K562 (cell line): ENCODE results near the gene MAP3K13. TPM values are rescaled to one million over a fixed set of nuclear protein-coding genes. Genes with fewer than 3 reads are reported as not detected.

Experiments used
- ATAC-seq: fragments of 200-7000 bp; cut with Tn5 transposase; 3 replicates; pipeline ENCODE4 v1.9.1; 2020; ENCODE audit warnings: moderate library complexity
- BruUV-seq: library from RNA; stranded (reverse); fragments of 400-500 nt; replicated peaks from 2 replicates; lab custom pipeline; 2021; lab: Mats Ljungman, UMichigan
- CTCF ChIA-PET: fragments of 300-600 bp; formaldehyde crosslinking; extraction: SDS; loops from one replicate; lab custom pipeline; 2021; ENCODE audit warnings: low intra/inter-chr PET ratio; lab: Yijun Ruan, JAX
- POLR2A ChIA-PET: fragments of 300-600, 350-650 bp; sonication (Branson Sonifier 250); formaldehyde crosslinking; extraction: SDS; loops from one replicate; lab custom pipeline; 2021; ENCODE audit warnings: antibody characterized with exemption, inconsistent platforms; lab: Yijun Ruan, JAX
- DNase-seq, 4 experiments: peaks; one replicate each; pipeline versions ENCODE4 v3.0.0 to v3.0.0-alpha.2; 2011 to 2018; ENCODE audit warnings: low spot score in 3 of 4, mixed read lengths in 3 of 4; ENCODE audit errors: extremely low read depth in 1 of 4
- FAIRE-seq: peaks from 2 replicates; lab custom pipeline; 2011; peaks lifted over from hg19 to GRCh38; lab: Jason Lieb, UNC
- H2AFZ ChIP-seq: 2 replicates; pipeline ENCODE4 v1.6.0; 2011; ENCODE audit warnings: low read depth, low read length, control low read depth, inconsistent platforms
- H3K27ac ChIP-seq: fragments of 200-600 bp; 3 replicates; pipeline ENCODE4 v1.8.0; 2011; ENCODE audit warnings: low read depth, mild to moderate bottlenecking, control low read depth, inconsistent platforms, low read length, moderate library complexity, mixed read lengths; ENCODE audit errors: extremely low read depth
- H3K27me3 ChIP-seq, 2 experiments: fragments of 300-600 bp in 1 of 2; 2 replicates in 1 of 2; 3 replicates in 1 of 2; pipeline versions ENCODE4 v1.6.0 to v1.8.0; 2011; ENCODE audit warnings: inconsistent platforms in 2 of 2, low read length in 2 of 2, mild to moderate bottlenecking in 1 of 2, mixed read lengths in 1 of 2, moderate library complexity in 1 of 2; ENCODE audit not compliant: control insufficient read depth in 2 of 2, insufficient read depth in 2 of 2
- H3K36me3 ChIP-seq: fragments of 300-600 bp; 3 replicates; pipeline ENCODE4 v1.8.0; 2011; ENCODE audit warnings: mild to moderate bottlenecking, low read length, inconsistent platforms; ENCODE audit not compliant: control insufficient read depth, insufficient read depth
- H3K4me1 ChIP-seq, 2 experiments: fragments of 200-600 bp in 1 of 2; replicated peaks in 1 of 2; 2 replicates in 1 of 2; 3 replicates in 1 of 2; pipeline versions ENCODE4 v1.5.1 to v1.8.0; 2011; ENCODE audit warnings: inconsistent platforms in 2 of 2, low read length in 2 of 2, mild to moderate bottlenecking in 1 of 2, mixed read lengths in 1 of 2, moderate library complexity in 1 of 2; ENCODE audit not compliant: control insufficient read depth in 2 of 2, insufficient read depth in 2 of 2
- H3K4me2 ChIP-seq: 2 replicates; pipeline ENCODE4 v1.6.1; 2011; ENCODE audit warnings: low read length, control low read depth, inconsistent platforms, mixed read lengths; ENCODE audit not compliant: insufficient read depth
- H3K4me3 ChIP-seq: fragments of 200-600 bp; sonication (generic), shearing (Covaris generic); 2 replicates; pipeline ENCODE4 v1.5.1; 2016; ENCODE audit warnings: control low read depth, inconsistent platforms
- H3K79me2 ChIP-seq: fragments of 200-600 bp; 3 replicates; pipeline ENCODE4 v1.8.0; 2011; ENCODE audit warnings: low read length, inconsistent platforms; ENCODE audit not compliant: control insufficient read depth, insufficient read depth
- H3K9ac ChIP-seq, 2 experiments: 2 replicates each; pipeline versions ENCODE4 v1.6.0 to v1.6.1; 2011; ENCODE audit warnings: low read depth in 2 of 2, low read length in 2 of 2, control low read depth in 1 of 2, inconsistent platforms in 1 of 2, mild to moderate bottlenecking in 1 of 2, mixed read lengths in 1 of 2; ENCODE audit not compliant: insufficient read depth in 1 of 2
- H3K9me1 ChIP-seq: one replicate; pipeline ENCODE4 v1.6.0; 2011; ENCODE audit warnings: inconsistent platforms, mild to moderate bottlenecking, low read length, moderate library complexity; ENCODE audit not compliant: control insufficient read depth, insufficient read depth
- H3K9me3 ChIP-seq: replicated peaks from 2 replicates; pipeline ENCODE4 v1.5.1; 2011; ENCODE audit warnings: low read depth, low read length, inconsistent platforms; ENCODE audit not compliant: control insufficient read depth, insufficient read depth
- H4K20me1 ChIP-seq: replicated peaks from 2 replicates; pipeline ENCODE4 v1.6.1; 2011; ENCODE audit warnings: low read length, inconsistent platforms, mixed read lengths; ENCODE audit not compliant: control insufficient read depth, insufficient read depth
- GABPB2 ChIP-seq: fragments of 250-450 bp; sonication (Bioruptor Pico); conservative IDR thresholded peaks from 2 replicates; pipeline ENCODE4 v1.5.1; 2021; ENCODE audit warnings: mild to moderate bottlenecking
- GATAD2B ChIP-seq: fragments of 450-650 bp; IDR thresholded peaks from 2 replicates; pipeline ENCODE4 v1.6.1; 2017; ENCODE audit warnings: mild to moderate bottlenecking, borderline replicate concordance
- HNRNPUL1 ChIP-seq: fragments of 200-400 bp; formaldehyde crosslinking; IDR thresholded peaks from 2 replicates; pipeline ENCODE4 v1.6.1; 2017; ENCODE audit warnings: low read length
- KLF6 ChIP-seq: fragments of 250-450 bp; sonication (Bioruptor Pico); IDR thresholded peaks from 2 replicates; pipeline ENCODE4 v1.4.0; 2020; ENCODE audit warnings: mild to moderate bottlenecking, moderate library complexity, borderline replicate concordance
- MAFK ChIP-seq: IDR thresholded peaks from 2 replicates; pipeline ENCODE4 v1.6.1; 2011; ENCODE audit warnings: low read length, improper control_type of control experiment
- MCM3 ChIP-seq: fragments of 450-650 bp; IDR thresholded peaks from 2 replicates; pipeline ENCODE4 v1.6.1; 2016
- PHF20 ChIP-seq: fragments of 450-650 bp; IDR thresholded peaks from 2 replicates; pipeline ENCODE4 v1.6.1; 2018; ENCODE audit not compliant: partially characterized antibody
- SPI1 ChIP-seq: IDR thresholded peaks from 2 replicates; pipeline ENCODE4 v1.6.1; 2011; ENCODE audit warnings: low read depth, low read length, control low read depth, borderline replicate concordance
- ZNF124 ChIP-seq: sonication (generic); formaldehyde crosslinking; IDR thresholded peaks from 2 replicates; pipeline ENCODE4 v1.8.1; 2022; ENCODE audit warnings: missing genetic modification reagents
- ZNF280B ChIP-seq: fragments of 250-450 bp; sonication (Bioruptor Pico); IDR thresholded peaks from 2 replicates; pipeline ENCODE4 v1.5.1; 2021; ENCODE audit warnings: mild to moderate bottlenecking
- ZNF766 ChIP-seq: fragments of 200-800 bp; sonication (Bioruptor generic); conservative IDR thresholded peaks from 2 replicates; pipeline ENCODE4 v1.6.1; 2016; ENCODE audit warnings: missing genetic modification characterization, missing compliant biosample characterization
- ZNF785 ChIP-seq: fragments of 250-450 bp; sonication (Bioruptor Pico); IDR thresholded peaks from 2 replicates; pipeline ENCODE4 v1.4.0; 2020; ENCODE audit warnings: mild to moderate bottlenecking
- whole genome bisulfite sequencing: fragments of 100-300 bp; shearing (Covaris generic); methylation state at CpG from one replicate; pipeline ENCODE4 v1.1.6; 2016; ENCODE audit warnings: low coverage, mixed read lengths; ENCODE audit not compliant: insufficient coverage; ENCODE audit errors: missing lambda C conversion rate; 5-methylcytosine and 5-hydroxymethylcytosine counted together
- in situ Hi-C: fragments of 300-500 bp; cut with MboI; formaldehyde crosslinking; loops from 4 replicates; pipeline ENCODE4 v1.15.0; 2018; ENCODE audit warnings: inconsistent platforms, mixed read lengths
- intact Hi-C: fragments of 100-400 bp; cut with micrococcal nuclease; formaldehyde crosslinking; loops from 2 replicates; pipeline ENCODE4 v1.14.2; 2022
- polyA plus RNA-seq, 8 experiments: library from polyadenylated mRNA; depleted of rRNA in 4 of 8; stranded (reverse) in 5 of 8; unstranded in 3 of 8; fragments of >200 nt; fragmentation: Nextera tagmentation in 2 of 8; fragmentation: Illumina TruSeq in 1 of 8; extraction: Ambion mirVana in 2 of 8; extraction: Trizol in 1 of 8; gene quantifications; 2 replicates each; pipeline versions ENCODE4 v1.2.1 to v1.2.3, GENCODE V29; 2011 to 2014; ENCODE audit warnings: inconsistent platforms in 1 of 8, missing spikeins in 1 of 8
- total RNA-seq, 7 experiments: library from RNA; depleted of rRNA in 6 of 7; stranded (reverse); fragments of >200 nt in 6 of 7; fragmentation: Illumina TruSeq in 2 of 7; extraction: Trizol in 2 of 7; gene quantifications; 2 replicates each; pipeline versions ENCODE4 v1.2.1 to v1.2.3, GENCODE V29; 2011 to 2021; ENCODE audit warnings: low replicate concordance in 1 of 7
- TF ChIP-seq, protein P1 (sequence below): fragments of 250-450 bp; sonication (Bioruptor Pico); IDR thresholded peaks from 2 replicates; pipeline ENCODE4 v1.4.0; 2020; ENCODE audit warnings: mild to moderate bottlenecking, moderate library complexity

The MAP3K13 gene
- total and polyA plus RNA-seq, 9 of the 15 experiments (the other 6 are each of a cell fraction or from before 2014, with no cell fraction given), result 0.04 to 0.32 (median 0.15) TPM; not detected in 2

- intact Hi-C loops (no loop called here), in situ Hi-C loops (no loop called here)
- ChIA-PET CTCF (no interaction called here), POLR2A (interaction anchor here (0.6 kb wide), 1 partner anchor 8 kb away, joined by 3 read pairs; no protein-coding TSS in a partner anchor)
- H3K27ac ChIP-seq, result no peak overlapping the region
- H3K79me2 ChIP-seq, result no peaks in the 10 kb centered on the region
- peak; percentile 63 for TF ChIP-seq SPI1
- TF ChIP-seq ZNF766 (CRISPR knock-in tag), result no peak
- TF ChIP-seq PHF20, result no peak
- no peaks in the 10 kb centered on the region; the same call in 1 of the 2 replicates for H4K20me1 ChIP-seq
- no peaks in the 10 kb centered on the region for H3K36me3 ChIP-seq
- no TSS peak for BruUV-seq
- H2AFZ ChIP-seq, result no peak overlapping the region
- FAIRE-seq (no peak), ATAC-seq (no peak), DNase-seq (no peak)
- WGBS, result 0% methylated on average over 1 of the region's 1 CpG
- H3K27me3 ChIP-seq, result peaks cover 0 to 10% of the 10 kb centered on the region in 2 experiments; a peak in 3 of 5 replicates
- no peak overlapping the region for H3K9ac ChIP-seq
- no peaks in the 10 kb centered on the region for H3K9me1 ChIP-seq
- H3K4me2 ChIP-seq, result no peak overlapping the region
- H3K9me3 ChIP-seq, result no peaks in the 10 kb centered on the region
- H3K4me1 ChIP-seq, result no peaks in the 10 kb centered on the region
- H3K4me3 ChIP-seq, result no peak overlapping the region
These were observed 24.7 kb downstream of the MAP3K13 start for GRCh38 chr3:185387646-185388045.

- Histone ChIP-seq H3K9me1 (no peaks in the 10 kb centered on the region), H3K36me3 (no peaks in the 10 kb centered on the region), H2AFZ (no peak overlapping the region), H3K4me1 (no peaks in the 10 kb centered on the region), H3K9ac (no peak overlapping the region), H3K79me2 (no peaks in the 10 kb centered on the region), H3K4me3 (no peak overlapping the region), H4K20me1 (no peaks in the 10 kb centered on the region), H3K4me2 (no peak overlapping the region), H3K27me3 (peaks cover 5 to 16% of the 10 kb centered on the region in 2 experiments; a peak in 3 of 5 replicates), H3K9me3 (no peaks in the 10 kb centered on the region), H3K27ac (no peak overlapping the region)
- no TSS peak for BruUV-seq
- intact Hi-C loops, result no loop called here
- FAIRE-seq (no peak), ATAC-seq (no peak), DNase-seq (no peak)
- ChIA-PET CTCF (no interaction called here), POLR2A (no interaction called here)
- WGBS, result 8% methylated on average over 3 of the region's 3 CpGs
- in situ Hi-C loops, result no loop called here
- no peak for TF ChIP-seq GATAD2B
- TF ChIP-seq, protein P1, sequence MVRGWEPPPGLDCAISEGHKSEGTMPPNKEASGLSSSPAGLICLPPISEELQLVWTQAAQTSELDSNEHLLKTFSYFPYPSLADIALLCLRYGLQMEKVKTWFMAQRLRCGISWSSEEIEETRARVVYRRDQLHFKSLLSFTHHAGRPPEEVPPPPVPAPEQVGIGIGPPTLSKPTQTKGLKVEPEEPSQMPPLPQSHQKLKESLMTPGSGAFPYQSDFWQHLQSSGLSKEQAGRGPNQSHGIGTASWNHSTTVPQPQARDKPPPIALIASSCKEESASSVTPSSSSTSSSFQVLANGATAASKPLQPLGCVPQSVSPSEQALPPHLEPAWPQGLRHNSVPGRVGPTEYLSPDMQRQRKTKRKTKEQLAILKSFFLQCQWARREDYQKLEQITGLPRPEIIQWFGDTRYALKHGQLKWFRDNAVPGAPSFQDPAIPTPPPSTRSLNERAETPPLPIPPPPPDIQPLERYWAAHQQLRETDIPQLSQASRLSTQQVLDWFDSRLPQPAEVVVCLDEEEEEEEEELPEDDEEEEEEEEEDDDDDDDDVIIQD (CRISPR knock-in tag), result no peak
- TF ChIP-seq ZNF124 (CRISPR knock-in tag), result no peak
- TF ChIP-seq MAFK, result no peak
- TF ChIP-seq GABPB2 (CRISPR knock-in tag), result no peak
- TF ChIP-seq MCM3, result no peak
- TF ChIP-seq HNRNPUL1, result no peak
- no peak for TF ChIP-seq ZNF785 (CRISPR knock-in tag)
- no peak for TF ChIP-seq ZNF280B (CRISPR knock-in tag)
- TF ChIP-seq KLF6 (CRISPR knock-in tag), result no peak
These were observed 30.1 kb downstream of the MAP3K13 start for GRCh38 chr3:185393055-185393454.
